HepG2 (cell line): ENCODE data around the gene CCDC174. TPM values are rescaled to one million over a fixed set of nuclear protein-coding genes. Genes with fewer than 3 reads are reported as not detected.

Experiments
- ATAC-seq: fragments of 200-7000 bp; cut with Tn5 transposase; 3 replicates; pipeline ENCODE4 v1.9.1; 2020; ENCODE audit warnings: mild to moderate bottlenecking, moderate library complexity
- BruUV-seq: library from RNA; stranded (reverse); fragments of 400-500 nt; replicated peaks from 2 replicates; lab custom pipeline; 2021; lab: Mats Ljungman, UMichigan
- CTCF ChIA-PET: fragments of 300-600 bp; formaldehyde crosslinking; extraction: SDS; loops from one replicate; lab custom pipeline; 2021; ENCODE audit warnings: low total read pairs, inconsistent platforms, low intra/inter-chr PET ratio; lab: Yijun Ruan, JAX
- POLR2A ChIA-PET: fragments of 350-600 bp; sonication (Branson Sonifier 250); formaldehyde crosslinking; loops from one replicate; lab custom pipeline; 2020; ENCODE audit warnings: antibody characterized with exemption, inconsistent platforms; lab: Yijun Ruan, JAX
- DNase-seq: peaks from one replicate; pipeline ENCODE4 v3.0.0-alpha.2; 2015; ENCODE audit warnings: low spot score
- FAIRE-seq: peaks from 3 replicates; lab custom pipeline; 2011; peaks lifted over from hg19 to GRCh38; lab: Jason Lieb, UNC
- H2AFZ ChIP-seq: one replicate; pipeline ENCODE4 v1.6.1; 2011; ENCODE audit warnings: low read length, inconsistent platforms
- H3K27ac ChIP-seq: fragments of 300-600 bp; 3 replicates; pipeline ENCODE4 v1.8.0; 2011; ENCODE audit warnings: mixed run types, mild to moderate bottlenecking, mixed read lengths, low read length, inconsistent platforms; ENCODE audit not compliant: insufficient read depth; ENCODE audit errors: extremely low read length
- H3K27me3 ChIP-seq, 2 experiments: fragments of 200-600 bp in 1 of 2; 2 replicates in 1 of 2; 3 replicates in 1 of 2; pipeline versions ENCODE4 v1.6.0 to v1.8.0; 2011; ENCODE audit warnings: low read length in 2 of 2, mild to moderate bottlenecking in 2 of 2, moderate library complexity in 2 of 2, inconsistent platforms in 1 of 2; ENCODE audit not compliant: insufficient read depth in 2 of 2, control insufficient read depth in 1 of 2
- H3K36me3 ChIP-seq, 2 experiments: fragments of 200-600 bp in 1 of 2; replicated peaks in 1 of 2; 2 replicates in 1 of 2; 3 replicates in 1 of 2; pipeline versions ENCODE4 v1.5.1 to v1.8.0; 2011; ENCODE audit warnings: low read length in 2 of 2, inconsistent platforms in 1 of 2; ENCODE audit not compliant: insufficient read depth in 2 of 2, control insufficient read depth in 1 of 2
- H3K4me1 ChIP-seq: 2 replicates; pipeline ENCODE4 v1.5.1; 2012; ENCODE audit warnings: low read length, inconsistent platforms; ENCODE audit not compliant: insufficient read depth
- H3K4me2 ChIP-seq: 2 replicates; pipeline ENCODE4 v1.6.0; 2011; ENCODE audit warnings: low read depth, low read length, inconsistent platforms
- H3K4me3 ChIP-seq, 3 experiments: fragments of 200-600 bp in 1 of 3; sonication (generic), shearing (Covaris generic) in 1 of 3; replicated peaks in 1 of 3; 2 replicates each; pipeline ENCODE4 v1.5.1; 2011 to 2016; ENCODE audit warnings: low read length in 3 of 3, inconsistent platforms in 2 of 3, low read depth in 2 of 3, mild to moderate bottlenecking in 2 of 3, control low read depth in 1 of 3, mixed read lengths in 1 of 3; ENCODE audit not compliant: insufficient read depth in 1 of 3
- H3K79me2 ChIP-seq: one replicate; pipeline ENCODE4 v1.6.1; 2011; ENCODE audit warnings: low read length, inconsistent platforms; ENCODE audit not compliant: insufficient read depth
- H3K9ac ChIP-seq: 2 replicates; pipeline ENCODE4 v1.6.0; 2011; ENCODE audit warnings: mild to moderate bottlenecking, low read depth, low read length, inconsistent platforms; ENCODE audit not compliant: insufficient read depth
- H3K9me3 ChIP-seq: 2 replicates; pipeline ENCODE4 v1.5.1; 2012; ENCODE audit warnings: mild to moderate bottlenecking, low read length
- H4K20me1 ChIP-seq: 2 replicates; pipeline ENCODE4 v1.6.0; 2011; ENCODE audit warnings: inconsistent platforms, mild to moderate bottlenecking, low read length, moderate library complexity; ENCODE audit not compliant: insufficient read depth
- BCL3 ChIP-seq: sonication (generic); formaldehyde crosslinking; IDR thresholded peaks from 2 replicates; pipeline ENCODE4 v1.5.1; 2020; ENCODE audit warnings: mild to moderate bottlenecking, missing genetic modification reagents, moderate library complexity
- FOXM1 ChIP-seq: sonication (generic); formaldehyde crosslinking; IDR thresholded peaks from 2 replicates; pipeline ENCODE4 v1.5.0; 2020; ENCODE audit warnings: missing genetic modification reagents
- KDM5B ChIP-seq: sonication (generic); formaldehyde crosslinking; IDR thresholded peaks from 2 replicates; pipeline ENCODE4 v1.4.0; 2020; ENCODE audit warnings: missing genetic modification reagents, mild to moderate bottlenecking, borderline replicate concordance
- KLF13 ChIP-seq: sonication (generic); formaldehyde crosslinking; IDR thresholded peaks from 2 replicates; pipeline ENCODE4 v1.4.0; 2020; ENCODE audit warnings: mild to moderate bottlenecking, missing genetic modification reagents
- RARA ChIP-seq: IDR thresholded peaks from 2 replicates; pipeline ENCODE4 v1.6.1; 2016; ENCODE audit warnings: missing genetic modification reagents, missing compliant biosample characterization
- SOX5 ChIP-seq: IDR thresholded peaks from 2 replicates; pipeline ENCODE4 v1.6.1; 2016; ENCODE audit warnings: borderline replicate concordance
- ZBTB49 ChIP-seq: sonication (generic); formaldehyde crosslinking; IDR thresholded peaks from 2 replicates; pipeline ENCODE4 v1.4.0; 2020; ENCODE audit warnings: missing genetic modification reagents, borderline replicate concordance
- ZNF564 ChIP-seq: sonication (generic); formaldehyde crosslinking; IDR thresholded peaks from 2 replicates; pipeline ENCODE4 v1.8.1; 2023; ENCODE audit warnings: mild to moderate bottlenecking, missing genetic modification reagents
- ZNF614 ChIP-seq: IDR thresholded peaks from 2 replicates; pipeline ENCODE4 v1.6.1; 2018; ENCODE audit warnings: missing biosample characterization, missing genetic modification reagents, inconsistent platforms, borderline replicate concordance
- in situ Hi-C: cut with HindIII; loops from 2 replicates; pipeline ENCODE4 v1.10.0; 2017; ENCODE audit warnings: low pct_unique_long_range_greater_than_20kb; ENCODE audit not compliant: extremely low pct_ligation_motif_present
- intact Hi-C: fragments of 100-400 bp; cut with micrococcal nuclease; formaldehyde crosslinking; loops from one replicate; pipeline ENCODE4 v1.10.0; 2022; ENCODE audit not compliant: unreplicated experiment
- polyA plus RNA-seq, 8 experiments: library from polyadenylated mRNA; depleted of rRNA in 3 of 8; stranded (reverse) in 7 of 8; unstranded in 1 of 8; fragments of >200 nt; fragmentation: Illumina TruSeq in 4 of 8; extraction: Trizol in 4 of 8; gene quantifications; 2 replicates each; pipeline versions ENCODE4 v1.2.1 to v1.2.3, GENCODE V29; 2011 to 2016; ENCODE audit warnings: low read depth in 4 of 8, missing spikeins in 1 of 8, mixed read lengths in 1 of 8; ENCODE audit not compliant: insufficient read depth in 1 of 8
- total RNA-seq, 5 experiments: library from RNA; depleted of rRNA; stranded (reverse); fragments of >200 nt; fragmentation: Illumina TruSeq; extraction: Trizol; gene quantifications; 2 replicates each; pipeline ENCODE4 v1.2.3, GENCODE V29; 2016; ENCODE audit warnings: low read depth in 1 of 5

CCDC174 gene
- total and polyA plus RNA-seq, 2 of the 13 experiments (the other 11 are each of a cell fraction or from before 2014, with no cell fraction given): 5.4 to 11.0 TPM

- FAIRE-seq (no peak), DNase-seq (no peak), ATAC-seq (no peak)
- no peak overlapping the region for H3K9ac ChIP-seq
- no peaks in the 10 kb centered on the region for H3K36me3 ChIP-seq
- no peak overlapping the region for H3K4me2 ChIP-seq
- H3K4me1 ChIP-seq: peaks cover under 1% of the 10 kb centered on the region
- H2AFZ ChIP-seq: no peak overlapping the region
- TF ChIP-seq SOX5 (CRISPR knock-in tag): no peak
- no peak for TF ChIP-seq RARA
- no peak for TF ChIP-seq ZNF564 (CRISPR knock-in tag)
- TF ChIP-seq KLF13 (CRISPR knock-in tag): no peak
- TF ChIP-seq KDM5B (CRISPR knock-in tag): no peak
- TF ChIP-seq FOXM1 (CRISPR knock-in tag): no peak
- TF ChIP-seq BCL3 (CRISPR knock-in tag): no peak
- TF ChIP-seq ZNF614 (CRISPR knock-in tag): no peak
- no peak for TF ChIP-seq ZBTB49
- H3K9me3 ChIP-seq: peaks cover 6% of the 10 kb centered on the region; the same call in 1 of the 2 replicates
- H3K27me3 ChIP-seq: peaks cover 1 to 24% of the 10 kb centered on the region in 2 experiments; a peak in 3 of 5 replicates
- H3K79me2 ChIP-seq: no peaks in the 10 kb centered on the region
- POLR2A ChIA-PET: no interaction called here
- H3K27ac ChIP-seq: no peak overlapping the region
- in situ Hi-C loops (no loop called here), intact Hi-C loops (no loop called here)
- no TSS peak for BruUV-seq
- CTCF ChIA-PET: no interaction called here
- H4K20me1 ChIP-seq: no peaks in the 10 kb centered on the region
- no peak overlapping the region for H3K4me3 ChIP-seq
Measured at GRCh38 chr3:14624498-14624897, 27.1 kb upstream of the CCDC174 start.
